Psoas muscle (tissue), 8 donors: Measurements from ENCODE around the gene EPS8L3. TPM values are rescaled to one million over a fixed set of nuclear protein-coding genes. Genes with fewer than 3 reads are reported as not detected.
A peak's percentile ranks its signal among the peaks of the same experiment; 100 is the strongest.

Experiments used
- ATAC-seq, 4 donors: fragments of 200-7000 bp; cut with Tn5 transposase; one replicate each; pipeline ENCODE4 v1.9.1; 2020; ENCODE audit warnings: moderate library complexity in 3 of 4, mild to moderate bottlenecking in 2 of 4
- DNase-seq, 2 donors: peaks; one replicate each; pipeline ENCODE4 v3.0.0-alpha.2; 2020
- H3K27ac ChIP-seq: fragments of 200-600 bp; one replicate; pipeline ENCODE4 v1.8.0; 2022
- H3K27me3 ChIP-seq, 3 donors: fragments of 200-600 bp in 1 of 3; one replicate each; pipeline versions ENCODE4 v1.6.1 to v1.8.0; 2013 to 2022; ENCODE audit warnings: low read length in 2 of 3, mild to moderate bottlenecking in 2 of 3, moderate library complexity in 1 of 3; ENCODE audit not compliant: insufficient read depth in 3 of 3
- H3K36me3 ChIP-seq, 2 donors: fragments of 200-600 bp in 1 of 2; one replicate each; pipeline versions ENCODE4 v1.6.1 to v1.8.0; 2013 to 2022; ENCODE audit warnings: low read depth in 1 of 2, mild to moderate bottlenecking in 1 of 2, moderate library complexity in 1 of 2; ENCODE audit not compliant: insufficient read depth in 1 of 2
- H3K4me1 ChIP-seq: fragments of 200-600 bp; one replicate; pipeline ENCODE4 v1.8.0; 2022
- H3K4me3 ChIP-seq: fragments of 200-600 bp; one replicate; pipeline ENCODE4 v1.8.0; 2022; ENCODE audit warnings: mild to moderate bottlenecking
- H3K9me3 ChIP-seq: fragments of 200-600 bp; one replicate; pipeline ENCODE4 v1.8.0; 2022
- WGBS, 3 donors: extraction: QIAGEN DNeasy Blood & Tissue Kit; methylation state at CpG; one replicate each; pipeline versions ENCODE4 v1.1.6 to v1.1.7; 2013; 5-methylcytosine and 5-hydroxymethylcytosine counted together
- intact Hi-C, 2 donors: fragments of 100-400 bp; cut with DNase I; formaldehyde crosslinking; loops; one replicate each; pipeline versions ENCODE4 v1.11.0 to v1.14.2; 2022
- polyA plus RNA-seq, 3 donors: library from polyadenylated mRNA; stranded (reverse); fragments of 200-250 nt; gene quantifications; one replicate each; pipeline ENCODE4 v1.2.3, GENCODE V29; 2013
- total RNA-seq, 4 donors: library from RNA; stranded (reverse); fragmentation: NEBNext Ultra II Directional in 2 of 4; extraction: Animal tissue kit (Norgen Biotek cat#: 25700) in 2 of 4; gene quantifications; one replicate each; pipeline versions ENCODE4 v1.2.1 to v1.2.4, GENCODE V29; 2021 to 2023
- TF ChIP-seq, protein P1 (sequence below): fragments of 200-600 bp; IDR thresholded peaks from one replicate; pipeline ENCODE4 v1.8.0; 2022; ENCODE audit warnings: antibody characterized with exemption
- donor health status: healthy with polysubstance abuse.
- donor health status: DM: no; HTN: no; CAD: no; lungs with moderate emphysema.
- donor health status: Bipolar disorder and iron deficiency.
- donor health status: healthy.
- donor health status: DM: yes; HTN: yes; CAD: no.
- donor health status: DM: no; HTN: no; CAD: no.
- donor health status: DM: no; HTN: no; CAD: no.
- donor health status: DM: yes; HTN: yes; CAD: no.

EPS8L3 gene
- total and polyA plus RNA-seq, 7 donors = 0.03 to 0.64 (median 0.57) TPM; not detected in 4

DNA sequence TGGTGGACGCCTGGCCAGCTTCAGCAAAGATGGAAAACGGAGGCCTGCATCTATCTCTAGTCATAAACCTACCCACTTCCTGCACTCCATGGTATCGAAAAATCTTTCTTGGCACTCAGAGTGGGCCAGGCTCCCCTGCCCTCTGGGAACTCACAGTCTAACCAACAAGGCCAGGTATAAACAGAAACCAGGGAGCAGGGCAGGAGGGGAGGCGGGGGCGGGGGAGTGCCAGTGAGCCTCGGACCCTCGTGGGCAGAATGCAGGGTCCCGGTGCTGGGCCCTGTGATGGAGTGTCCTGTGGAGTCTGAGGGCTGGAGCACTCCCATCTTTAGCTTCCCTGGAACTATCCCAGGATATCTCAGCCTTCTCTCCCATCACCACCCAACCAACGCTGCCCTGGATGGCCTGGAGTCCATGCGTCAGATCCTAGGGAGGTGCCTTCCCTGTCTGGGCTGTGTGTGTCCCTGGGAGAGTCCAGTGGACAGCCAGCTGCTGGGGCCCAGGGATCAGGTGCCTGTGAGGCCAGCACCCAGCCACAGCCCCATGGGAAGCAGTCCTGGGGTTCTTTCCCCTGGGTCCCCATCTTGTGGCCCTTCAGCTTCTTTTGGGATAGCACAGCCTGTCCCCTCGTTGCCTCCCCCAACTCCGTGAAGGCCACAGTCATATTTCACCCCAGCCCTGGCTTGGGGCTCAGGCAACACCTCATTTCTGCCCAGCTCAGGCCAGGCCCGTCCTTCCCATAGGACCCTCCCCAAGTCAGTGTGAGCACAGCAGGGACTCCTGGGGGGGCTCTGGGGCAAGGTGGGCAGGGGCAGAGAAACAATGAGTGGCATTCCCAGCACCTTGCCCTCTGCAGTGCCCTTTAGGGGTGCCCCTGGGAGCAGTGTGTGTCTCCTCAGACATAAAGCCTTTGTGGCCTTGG, 1.1 kb upstream of the EPS8L3 start:
- ATAC-seq = no peak
- no peaks in the 10 kb centered on the region for H3K4me1 ChIP-seq
- no peak overlapping the region for H3K4me3 ChIP-seq
- H3K27me3 ChIP-seq = no peaks in the 10 kb centered on the region
- TF ChIP-seq, protein P1, sequence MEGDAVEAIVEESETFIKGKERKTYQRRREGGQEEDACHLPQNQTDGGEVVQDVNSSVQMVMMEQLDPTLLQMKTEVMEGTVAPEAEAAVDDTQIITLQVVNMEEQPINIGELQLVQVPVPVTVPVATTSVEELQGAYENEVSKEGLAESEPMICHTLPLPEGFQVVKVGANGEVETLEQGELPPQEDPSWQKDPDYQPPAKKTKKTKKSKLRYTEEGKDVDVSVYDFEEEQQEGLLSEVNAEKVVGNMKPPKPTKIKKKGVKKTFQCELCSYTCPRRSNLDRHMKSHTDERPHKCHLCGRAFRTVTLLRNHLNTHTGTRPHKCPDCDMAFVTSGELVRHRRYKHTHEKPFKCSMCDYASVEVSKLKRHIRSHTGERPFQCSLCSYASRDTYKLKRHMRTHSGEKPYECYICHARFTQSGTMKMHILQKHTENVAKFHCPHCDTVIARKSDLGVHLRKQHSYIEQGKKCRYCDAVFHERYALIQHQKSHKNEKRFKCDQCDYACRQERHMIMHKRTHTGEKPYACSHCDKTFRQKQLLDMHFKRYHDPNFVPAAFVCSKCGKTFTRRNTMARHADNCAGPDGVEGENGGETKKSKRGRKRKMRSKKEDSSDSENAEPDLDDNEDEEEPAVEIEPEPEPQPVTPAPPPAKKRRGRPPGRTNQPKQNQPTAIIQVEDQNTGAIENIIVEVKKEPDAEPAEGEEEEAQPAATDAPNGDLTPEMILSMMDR = no peak
- WGBS, 3 donors = 89 to 93% (median 91%) methylated on average over 13 of the region's 13 CpGs
- no peaks in the 10 kb centered on the region for H3K9me3 ChIP-seq
- intact Hi-C loops = loop anchor here in 1 of 2 donors (10.0 kb wide), 1 partner anchor 60 kb away; no protein-coding TSS in a partner anchor
- no peak overlapping the region for H3K27ac ChIP-seq
- no peaks in the 10 kb centered on the region for H3K36me3 ChIP-seq
- peak in 1 of 2 donors; percentile 38 for DNase-seq

- no peaks in the 10 kb centered on the region for H3K36me3 ChIP-seq
- no peaks in the 10 kb centered on the region for H3K9me3 ChIP-seq
- DNase-seq (peak in 1 of 2 donors; percentile 12), ATAC-seq (no peak)
- no peaks in the 10 kb centered on the region for H3K27me3 ChIP-seq
- H3K4me3 ChIP-seq = no peak overlapping the region
- 83 to 91% (median 83%) methylated on average over 11 of the region's 11 CpGs for WGBS, 3 donors
- intact Hi-C loops = loop anchor here in 1 of 2 donors (10.0 kb wide), 1 partner anchor 58 kb away; no protein-coding TSS in a partner anchor
- H3K4me1 ChIP-seq = no peaks in the 10 kb centered on the region
- TF ChIP-seq, protein P1 = no peak
- no peak overlapping the region for H3K27ac ChIP-seq
Observed at GRCh38 chr1:109762821-109763645, 690 bp downstream of the EPS8L3 start.

DNA sequence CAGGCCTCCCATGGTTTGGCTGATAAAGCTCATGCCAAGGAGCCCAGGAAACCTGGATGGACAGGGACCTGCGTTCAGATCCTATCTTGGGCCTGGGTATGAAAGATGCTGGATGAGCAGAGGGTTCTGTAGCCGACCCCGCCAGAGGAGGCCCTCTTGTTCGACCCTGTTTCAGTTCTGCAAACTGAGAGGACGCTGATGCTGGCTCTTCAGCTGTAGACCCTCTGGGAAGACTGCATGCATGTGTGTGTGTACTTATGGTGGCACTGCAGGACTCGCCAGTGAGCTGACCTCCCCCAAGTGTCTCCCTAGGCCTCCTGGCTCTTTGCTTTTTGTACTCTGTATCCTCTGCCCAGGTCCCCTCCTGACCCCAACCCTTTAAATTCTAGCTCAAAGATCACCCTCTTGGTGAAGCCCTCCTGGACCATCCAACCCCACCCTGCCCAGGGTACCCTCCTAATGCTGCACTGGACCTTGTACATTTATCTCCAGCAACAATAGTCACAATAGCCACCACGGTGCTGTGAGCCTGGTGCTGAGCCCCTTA, 1.6 kb downstream of the EPS8L3 start:
- TF ChIP-seq, protein P1 = no peak
- intact Hi-C loops = loop anchor here in 1 of 2 donors (10.0 kb wide), 1 partner anchor 57 kb away; no protein-coding TSS in a partner anchor
- ATAC-seq = no peak

DNA sequence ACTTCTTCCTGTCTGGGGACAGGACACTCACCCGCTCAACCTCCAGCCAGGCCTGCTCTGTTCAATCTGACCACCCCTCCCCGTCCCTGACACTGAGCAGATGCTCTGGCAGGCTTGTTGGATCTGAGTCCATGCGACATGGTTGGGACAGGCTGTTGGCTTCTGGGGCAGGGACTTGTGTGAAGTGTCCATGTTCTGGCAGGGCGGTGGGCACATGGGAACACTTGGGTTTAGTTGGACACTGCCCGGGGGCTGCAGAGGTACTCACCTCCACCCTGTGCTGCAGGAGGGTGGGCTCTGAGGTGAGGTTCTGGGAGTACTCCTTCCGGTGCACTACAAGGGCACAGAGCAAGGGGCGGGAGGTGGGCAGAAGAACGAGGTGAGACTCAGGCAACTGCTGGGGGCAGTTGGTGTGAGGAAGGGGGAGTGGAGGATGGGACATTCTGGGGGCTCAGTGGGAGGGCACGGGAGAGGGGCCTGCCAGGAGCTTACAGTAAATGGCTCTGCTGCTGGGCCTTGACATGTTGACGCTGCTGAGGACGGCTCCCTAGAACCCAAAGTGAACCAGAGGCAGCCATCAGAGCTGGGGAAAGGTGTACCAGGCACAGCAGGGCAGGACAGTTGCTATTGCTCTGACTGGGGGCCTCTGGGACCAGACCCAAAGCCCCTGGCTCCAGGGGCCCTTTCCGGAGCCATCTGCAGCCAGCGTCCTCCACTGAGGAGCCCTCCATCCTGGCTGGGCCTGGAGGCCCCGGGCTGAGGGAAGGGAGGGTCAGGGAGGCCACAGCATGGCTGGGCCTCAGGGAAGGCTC, 2.3 kb downstream of the EPS8L3 start:
- peak in 1 of 2 donors; percentile 35 for DNase-seq
- WGBS, 3 donors = 70 to 87% (median 80%) methylated on average over 14 of the region's 14 CpGs
- intact Hi-C loops = loop anchor here in 1 of 2 donors (10.0 kb wide), 1 partner anchor 57 kb away; no protein-coding TSS in a partner anchor

More for the DNA sequence above, 1.6 kb downstream of the EPS8L3 start:
- no peak for DNase-seq
- H3K27ac ChIP-seq = no peak overlapping the region
- H3K4me1 ChIP-seq = no peaks in the 10 kb centered on the region
- H3K36me3 ChIP-seq = no peaks in the 10 kb centered on the region
- WGBS, 3 donors = 91 to 93% (median 92%) methylated on average over 7 of the region's 7 CpGs
- no peak overlapping the region for H3K4me3 ChIP-seq
- H3K27me3 ChIP-seq = no peaks in the 10 kb centered on the region
- no peaks in the 10 kb centered on the region for H3K9me3 ChIP-seq

More for the DNA sequence above, 2.3 kb downstream of the EPS8L3 start:
- Histone ChIP-seq H3K9me3 (no peaks in the 10 kb centered on the region), H3K36me3 (no peaks in the 10 kb centered on the region), H3K27ac (no peak overlapping the region), H3K27me3 (no peaks in the 10 kb centered on the region), H3K4me3 (no peak overlapping the region), H3K4me1 (no peaks in the 10 kb centered on the region)
- ATAC-seq = peak in 1 of 4 donors; percentile 36
- TF ChIP-seq, protein P1 = no peak
